ENCODE results near the gene DLGAP1. TPM values are rescaled to one million over a fixed set of nuclear protein-coding genes. Genes with fewer than 3 reads are reported as not detected.

DLGAP1 gene
- total RNA-seq, 6 experiments from 2014 or later: 0.09 to 0.31 (median 0.18) TPM; not detected in 2

GRCh38 chr18:3827236-3827845 is 627.8 kb downstream of the DLGAP1 start:
- DNase-seq (no peak), ATAC-seq (no peak)
- Histone ChIP-seq H3K4me3 (no peak overlapping the region), H3K9me3 (no peaks in the 10 kb centered on the region), H3K36me3 (no peaks in the 10 kb centered on the region), H3K27ac (no peak overlapping the region), H3K4me1 (no peaks in the 10 kb centered on the region), H3K27me3 (no peaks in the 10 kb centered on the region)
- TF ChIP-seq, protein P1, sequence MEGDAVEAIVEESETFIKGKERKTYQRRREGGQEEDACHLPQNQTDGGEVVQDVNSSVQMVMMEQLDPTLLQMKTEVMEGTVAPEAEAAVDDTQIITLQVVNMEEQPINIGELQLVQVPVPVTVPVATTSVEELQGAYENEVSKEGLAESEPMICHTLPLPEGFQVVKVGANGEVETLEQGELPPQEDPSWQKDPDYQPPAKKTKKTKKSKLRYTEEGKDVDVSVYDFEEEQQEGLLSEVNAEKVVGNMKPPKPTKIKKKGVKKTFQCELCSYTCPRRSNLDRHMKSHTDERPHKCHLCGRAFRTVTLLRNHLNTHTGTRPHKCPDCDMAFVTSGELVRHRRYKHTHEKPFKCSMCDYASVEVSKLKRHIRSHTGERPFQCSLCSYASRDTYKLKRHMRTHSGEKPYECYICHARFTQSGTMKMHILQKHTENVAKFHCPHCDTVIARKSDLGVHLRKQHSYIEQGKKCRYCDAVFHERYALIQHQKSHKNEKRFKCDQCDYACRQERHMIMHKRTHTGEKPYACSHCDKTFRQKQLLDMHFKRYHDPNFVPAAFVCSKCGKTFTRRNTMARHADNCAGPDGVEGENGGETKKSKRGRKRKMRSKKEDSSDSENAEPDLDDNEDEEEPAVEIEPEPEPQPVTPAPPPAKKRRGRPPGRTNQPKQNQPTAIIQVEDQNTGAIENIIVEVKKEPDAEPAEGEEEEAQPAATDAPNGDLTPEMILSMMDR (IDR thresholded peaks at IDR 0.05): no peak
- no peak for TF ChIP-seq POLR2A (IDR thresholded peaks at IDR 0.05)
- 46% methylated on average over 6 of the region's 6 CpGs for WGBS (ENCODE audit: insufficient coverage, low coverage, low lambda C conversion rate, missing lambda C conversion rate)
- intact Hi-C loops (cut with DNase I): no loop called here

GRCh38 chr18:3826021-3826420 is 629.1 kb downstream of the DLGAP1 start:
- 72% methylated on average over 4 of the region's 4 CpGs for WGBS (ENCODE audit: insufficient coverage, low coverage, low lambda C conversion rate, missing lambda C conversion rate)
- ATAC-seq (no peak), DNase-seq (no peak)
- no peak for TF ChIP-seq POLR2A (IDR thresholded peaks at IDR 0.05)
- TF ChIP-seq, protein P1 (IDR thresholded peaks at IDR 0.05): no peak
- Histone ChIP-seq H3K4me3 (no peak overlapping the region), H3K9me3 (no peaks in the 10 kb centered on the region), H3K27ac (no peak overlapping the region), H3K36me3 (no peaks in the 10 kb centered on the region), H3K27me3 (no peaks in the 10 kb centered on the region), H3K4me1 (no peaks in the 10 kb centered on the region)
- intact Hi-C loops (cut with DNase I): no loop called here

- ATAC-seq: no peak
- no peaks in the 10 kb centered on the region for H3K4me1 ChIP-seq
- no peaks in the 10 kb centered on the region for H3K36me3 ChIP-seq
- no peaks in the 10 kb centered on the region for H3K27me3 ChIP-seq
- no peak overlapping the region for H3K27ac ChIP-seq
- H3K4me3 ChIP-seq: no peak overlapping the region
- H3K9me3 ChIP-seq: no peaks in the 10 kb centered on the region
- TF ChIP-seq, protein P1 (IDR thresholded peaks at IDR 0.05): no peak
- no peak for TF ChIP-seq POLR2A (IDR thresholded peaks at IDR 0.05)
- DNase-seq: no peak
- intact Hi-C loops (cut with DNase I): no loop called here
Measured at GRCh38 chr18:3824101-3824500, 631.0 kb downstream of the DLGAP1 start.

GRCh38 chr18:3823073-3823472 is 632.0 kb downstream of the DLGAP1 start:
- DNase-seq (no peak), ATAC-seq (peak in 1 of 4 donors; percentile 20)
- H3K4me1 ChIP-seq: no peaks in the 10 kb centered on the region
- H3K27me3 ChIP-seq: no peaks in the 10 kb centered on the region
- WGBS (ENCODE audit: insufficient coverage, low coverage, low lambda C conversion rate, missing lambda C conversion rate): 70% methylated on average over 3 of the region's 3 CpGs
- H3K36me3 ChIP-seq: no peaks in the 10 kb centered on the region
- intact Hi-C loops (cut with DNase I): no loop called here
- TF ChIP-seq POLR2A (IDR thresholded peaks at IDR 0.05): no peak
- TF ChIP-seq, protein P1 (IDR thresholded peaks at IDR 0.05): no peak
- H3K27ac ChIP-seq: no peak overlapping the region
- H3K9me3 ChIP-seq: no peaks in the 10 kb centered on the region
- no peak overlapping the region for H3K4me3 ChIP-seq

GRCh38 chr18:3821524-3821923 is 633.6 kb downstream of the DLGAP1 start:
- Histone ChIP-seq H3K4me1 (peaks cover 0 to 1% (median 0%) of the 10 kb centered on the region in 4 donors), H3K9me3 (no peaks in the 10 kb centered on the region), H3K27me3 (no peaks in the 10 kb centered on the region), H3K36me3 (no peaks in the 10 kb centered on the region), H3K4me3 (no peak overlapping the region), H3K27ac (no peak overlapping the region)
- DNase-seq (no peak), ATAC-seq (no peak)
- TF ChIP-seq, protein P1 (IDR thresholded peaks at IDR 0.05): no peak
- no peak for TF ChIP-seq POLR2A (IDR thresholded peaks at IDR 0.05)
- 61% methylated on average over 4 of the region's 4 CpGs for WGBS (ENCODE audit: insufficient coverage, low coverage, low lambda C conversion rate, missing lambda C conversion rate)
- intact Hi-C loops (cut with DNase I): no loop called here

All from right lobe of liver (tissue), 6 donors.